Prostate gland (tissue), 2 donors: ENCODE measurements around the gene NFIX.

Experiments
- POLR2A ChIP-seq: fragments of 450-650 bp; IDR thresholded peaks from one replicate; pipeline ENCODE4 v1.6.1; 2016; ENCODE audit warnings: antibody characterized with exemption, mild to moderate bottlenecking
- POLR2AphosphoS5 ChIP-seq: sonication (generic); formaldehyde crosslinking; IDR thresholded peaks from one replicate; pipeline ENCODE4 v1.6.1; 2017; ENCODE audit warnings: antibody characterized with exemption
- TF ChIP-seq, protein P1 (sequence below), 4 experiments: fragments of 200-600 bp in 2 of 4; fragments of 450-650 bp in 2 of 4; sonication (generic) in 2 of 4; IDR thresholded peaks; 1 replicate in 3 of 4; 2 replicates in 1 of 4; pipeline ENCODE4 v1.5.1; 2016 to 2019; ENCODE audit warnings: antibody characterized with exemption in 4 of 4, mild to moderate bottlenecking in 2 of 4, moderate library complexity in 2 of 4

DNA sequence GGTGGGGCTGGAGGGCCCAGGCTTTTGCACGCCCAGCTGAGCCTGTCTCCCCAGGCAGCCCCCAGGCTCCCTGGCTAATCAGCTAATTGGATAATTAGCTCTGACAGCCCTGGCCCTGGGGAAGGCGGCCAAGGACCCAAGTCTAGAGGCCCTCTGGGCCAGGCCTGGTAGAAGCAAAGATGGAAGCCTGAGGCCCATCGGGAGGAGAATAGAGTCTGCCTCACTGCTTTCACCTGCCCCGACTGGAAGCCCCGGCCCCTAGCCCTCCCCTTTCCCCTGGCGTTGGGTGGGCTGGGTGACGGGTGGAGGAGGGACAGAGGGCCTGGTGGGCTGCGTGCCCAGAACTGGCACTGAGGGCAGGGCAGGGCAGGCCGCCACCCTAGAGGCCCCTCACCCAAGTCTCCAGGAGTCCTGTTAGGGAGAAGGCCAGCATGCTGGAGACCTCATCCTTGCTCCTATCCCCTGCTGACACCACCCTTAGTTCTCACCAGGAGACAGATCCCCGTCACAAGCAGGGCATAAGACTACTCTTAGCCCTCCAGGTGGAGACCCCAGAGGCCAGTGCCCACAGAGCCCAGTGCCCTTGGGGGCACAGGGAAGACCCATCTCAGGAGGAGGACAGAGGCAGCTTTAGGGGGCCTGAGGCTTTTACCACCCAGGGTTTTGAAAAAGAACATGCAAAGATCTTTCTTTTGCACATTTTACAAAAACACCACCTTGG is 95.4 kb downstream of the NFIX start:
- TF ChIP-seq, protein P1, sequence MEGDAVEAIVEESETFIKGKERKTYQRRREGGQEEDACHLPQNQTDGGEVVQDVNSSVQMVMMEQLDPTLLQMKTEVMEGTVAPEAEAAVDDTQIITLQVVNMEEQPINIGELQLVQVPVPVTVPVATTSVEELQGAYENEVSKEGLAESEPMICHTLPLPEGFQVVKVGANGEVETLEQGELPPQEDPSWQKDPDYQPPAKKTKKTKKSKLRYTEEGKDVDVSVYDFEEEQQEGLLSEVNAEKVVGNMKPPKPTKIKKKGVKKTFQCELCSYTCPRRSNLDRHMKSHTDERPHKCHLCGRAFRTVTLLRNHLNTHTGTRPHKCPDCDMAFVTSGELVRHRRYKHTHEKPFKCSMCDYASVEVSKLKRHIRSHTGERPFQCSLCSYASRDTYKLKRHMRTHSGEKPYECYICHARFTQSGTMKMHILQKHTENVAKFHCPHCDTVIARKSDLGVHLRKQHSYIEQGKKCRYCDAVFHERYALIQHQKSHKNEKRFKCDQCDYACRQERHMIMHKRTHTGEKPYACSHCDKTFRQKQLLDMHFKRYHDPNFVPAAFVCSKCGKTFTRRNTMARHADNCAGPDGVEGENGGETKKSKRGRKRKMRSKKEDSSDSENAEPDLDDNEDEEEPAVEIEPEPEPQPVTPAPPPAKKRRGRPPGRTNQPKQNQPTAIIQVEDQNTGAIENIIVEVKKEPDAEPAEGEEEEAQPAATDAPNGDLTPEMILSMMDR (IDR thresholded peaks at IDR 0.05) = no peak
- TF ChIP-seq POLR2A (no peak), POLR2AphosphoS5 (no peak)
